Mammary epithelial cell (primary cell): ENCODE measurements around the gene BIRC7.

Experiments used
- EZH2 ChIP-seq: IDR thresholded peaks from 2 replicates; pipeline ENCODE4 v1.6.1; 2012; ENCODE audit warnings: low read length, inconsistent platforms, borderline replicate concordance
- TF ChIP-seq, protein P1 (sequence below), 2 donors: IDR thresholded peaks in 1 of 2; conservative IDR thresholded peaks in 1 of 2; 2 replicates each; pipeline ENCODE4 v1.5.1; 2011 to 2012; ENCODE audit warnings: inconsistent platforms in 2 of 2, low read length in 2 of 2, mild to moderate bottlenecking in 2 of 2, control low read depth in 1 of 2, low read depth in 1 of 2; ENCODE audit not compliant: insufficient read depth in 1 of 2; ENCODE audit errors: extremely low read depth in 1 of 2

DNA sequence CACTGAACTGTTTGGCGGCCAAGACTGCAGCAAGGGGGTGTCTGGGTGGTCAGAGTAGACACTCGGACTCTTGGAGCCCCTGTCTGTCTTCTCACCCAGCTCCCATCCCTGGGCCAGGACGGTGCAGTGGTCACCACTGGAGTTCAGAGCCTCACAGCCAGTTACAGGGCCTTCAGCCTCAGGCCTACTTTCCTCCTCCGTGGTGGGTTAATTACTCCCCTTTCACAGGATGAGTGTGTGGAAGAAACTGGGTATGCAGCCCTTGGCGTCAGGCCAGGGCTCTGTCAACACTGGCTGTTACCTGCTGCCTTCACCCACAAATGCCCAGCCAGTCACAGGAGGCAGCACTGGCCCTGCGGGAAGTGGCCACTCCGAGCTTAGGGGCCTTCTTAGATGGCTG lies 18.0 kb upstream of the BIRC7 start:
- TF ChIP-seq, protein P1, sequence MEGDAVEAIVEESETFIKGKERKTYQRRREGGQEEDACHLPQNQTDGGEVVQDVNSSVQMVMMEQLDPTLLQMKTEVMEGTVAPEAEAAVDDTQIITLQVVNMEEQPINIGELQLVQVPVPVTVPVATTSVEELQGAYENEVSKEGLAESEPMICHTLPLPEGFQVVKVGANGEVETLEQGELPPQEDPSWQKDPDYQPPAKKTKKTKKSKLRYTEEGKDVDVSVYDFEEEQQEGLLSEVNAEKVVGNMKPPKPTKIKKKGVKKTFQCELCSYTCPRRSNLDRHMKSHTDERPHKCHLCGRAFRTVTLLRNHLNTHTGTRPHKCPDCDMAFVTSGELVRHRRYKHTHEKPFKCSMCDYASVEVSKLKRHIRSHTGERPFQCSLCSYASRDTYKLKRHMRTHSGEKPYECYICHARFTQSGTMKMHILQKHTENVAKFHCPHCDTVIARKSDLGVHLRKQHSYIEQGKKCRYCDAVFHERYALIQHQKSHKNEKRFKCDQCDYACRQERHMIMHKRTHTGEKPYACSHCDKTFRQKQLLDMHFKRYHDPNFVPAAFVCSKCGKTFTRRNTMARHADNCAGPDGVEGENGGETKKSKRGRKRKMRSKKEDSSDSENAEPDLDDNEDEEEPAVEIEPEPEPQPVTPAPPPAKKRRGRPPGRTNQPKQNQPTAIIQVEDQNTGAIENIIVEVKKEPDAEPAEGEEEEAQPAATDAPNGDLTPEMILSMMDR (conservative IDR thresholded peaks at IDR 0.05 in 1 of 2, IDR thresholded peaks at IDR 0.05 in 1 of 2; ENCODE audit: extremely low read depth in 1 of 2, insufficient read depth in 1 of 2, low read depth in 1 of 2, low read length in 2 of 2), result no peak
- no peak for TF ChIP-seq EZH2
